Panc1 (cell line): ENCODE results near the gene MAML3. TPM values are rescaled to one million over a fixed set of nuclear protein-coding genes. Genes with fewer than 3 reads are reported as not detected.
A peak's percentile ranks its signal among the peaks of the same experiment; 100 is the strongest.

Experiments
- ATAC-seq: fragments of 200-7000 bp; cut with Tn5 transposase; 2 replicates; pipeline ENCODE4 v1.9.1; 2020; ENCODE audit warnings: mild to moderate bottlenecking, moderate library complexity
- BruUV-seq: library from RNA; stranded (reverse); fragments of 400-500 nt; replicated peaks from 2 replicates; lab custom pipeline; 2021; lab: Mats Ljungman, UMichigan
- CTCF ChIA-PET: fragments of 300-600 bp; sonication (Branson Sonifier 250); formaldehyde crosslinking; loops from one replicate; lab custom pipeline; 2022; ENCODE audit warnings: antibody characterized with exemption; lab: Charles Lee
- POLR2A ChIA-PET: fragments of 300-600 bp; sonication (Branson Sonifier 250); formaldehyde crosslinking; loops from one replicate; lab custom pipeline; 2022; ENCODE audit warnings: antibody characterized with exemption; lab: Charles Lee
- DNase-seq: peaks from one replicate; pipeline ENCODE4 v3.0.0-alpha.2; 2010; ENCODE audit warnings: low read depth, low spot score
- H3K27ac ChIP-seq: 2 replicates; pipeline ENCODE4 v1.5.1; 2011; ENCODE audit warnings: mild to moderate bottlenecking, low read length, inconsistent platforms
- H3K27me3 ChIP-seq: fragments of 200-500 bp; sonication (Bioruptor generic); 2 replicates; pipeline ENCODE4 v1.6.0; 2014; ENCODE audit warnings: low read length, inconsistent platforms; ENCODE audit not compliant: control insufficient read depth, insufficient read depth
- H3K36me3 ChIP-seq: fragments of 200-500 bp; sonication (Bioruptor generic); 2 replicates; pipeline ENCODE4 v1.5.1; 2014; ENCODE audit warnings: inconsistent platforms, mild to moderate bottlenecking, low read length, moderate library complexity; ENCODE audit not compliant: control insufficient read depth, insufficient read depth
- H3K4me1 ChIP-seq: 2 replicates; pipeline ENCODE4 v1.5.1; 2011; ENCODE audit warnings: inconsistent platforms, mild to moderate bottlenecking, low read length, moderate library complexity; ENCODE audit not compliant: control insufficient read depth, insufficient read depth
- H3K4me3 ChIP-seq, 2 experiments: 2 replicates each; pipeline ENCODE4 v1.5.1; 2011 to 2012; ENCODE audit warnings: low read depth in 2 of 2, low read length in 2 of 2, mild to moderate bottlenecking in 2 of 2, inconsistent platforms in 1 of 2, moderate library complexity in 1 of 2
- H3K9me3 ChIP-seq: fragments of 200-500 bp; sonication (Bioruptor generic); 2 replicates; pipeline ENCODE4 v1.5.1; 2014; ENCODE audit warnings: low read depth, mild to moderate bottlenecking, inconsistent platforms, low read length, moderate library complexity; ENCODE audit not compliant: control insufficient read depth, insufficient read depth
- POLR2AphosphoS5 ChIP-seq: IDR thresholded peaks from 2 replicates; pipeline ENCODE4 v1.6.1; 2012; ENCODE audit warnings: mild to moderate bottlenecking, low read depth, low read length, moderate library complexity
- SIN3A ChIP-seq: IDR thresholded peaks from 2 replicates; pipeline ENCODE4 v1.6.1; 2012; ENCODE audit warnings: low read depth, mild to moderate bottlenecking, low read length, moderate library complexity, borderline replicate concordance; ENCODE audit not compliant: insufficient read depth
- TCF7L2 ChIP-seq: IDR thresholded peaks from 2 replicates; pipeline ENCODE4 v1.6.1; 2011; ENCODE audit warnings: mild to moderate bottlenecking, low read depth, low read length, inconsistent platforms
- in situ Hi-C: cut with HindIII; loops from 2 replicates; pipeline ENCODE4 v1.10.0; 2016; ENCODE audit warnings: low sequenced_read_pairs, low pct_unique_long_range_greater_than_20kb
- intact Hi-C: fragments of 100-400 bp; cut with micrococcal nuclease; formaldehyde crosslinking; loops from one replicate; pipeline ENCODE4 v1.10.0; 2022; ENCODE audit not compliant: unreplicated experiment
- total RNA-seq: library from RNA; stranded (reverse); gene quantifications from one replicate; pipeline ENCODE4 v1.2.1, GENCODE V29; 2021; ENCODE audit not compliant: unreplicated experiment
- TF ChIP-seq, protein P1 (sequence below): fragments of 450-650 bp; IDR thresholded peaks from 2 replicates; pipeline ENCODE4 v1.5.1; 2017; ENCODE audit warnings: mild to moderate bottlenecking
- TF ChIP-seq, protein P2 (sequence below), 2 experiments: IDR thresholded peaks; 2 replicates each; pipeline ENCODE4 v1.6.1; 2011 to 2012; ENCODE audit warnings: low read depth in 2 of 2, control low read depth in 1 of 2, low read length in 1 of 2, mild to moderate bottlenecking in 1 of 2, moderate library complexity in 1 of 2; ENCODE audit not compliant: insufficient read depth in 1 of 2

The MAML3 gene
- total RNA-seq, 1 experiment from 2014 or later: 7.7 TPM

DNA sequence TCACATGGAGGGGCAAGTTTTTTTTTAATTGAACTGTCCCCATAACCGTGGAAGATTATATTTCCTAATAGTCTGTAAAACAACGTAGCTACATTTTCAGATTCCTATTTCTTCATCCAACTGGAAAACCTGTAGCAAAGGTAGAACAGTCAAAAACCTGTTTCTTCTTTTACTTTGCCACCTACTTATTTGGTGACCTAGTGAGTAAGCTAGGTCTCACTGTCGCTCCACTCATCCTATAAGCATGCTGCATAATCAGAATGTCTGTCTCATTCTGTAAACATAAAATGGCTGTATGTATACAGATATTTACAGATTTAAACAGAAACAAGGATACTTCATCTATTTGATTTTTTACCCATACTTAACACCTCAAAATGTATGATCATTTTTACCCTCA, 20.4 kb downstream of the MAML3 start:
- in situ Hi-C loops (no loop called here), intact Hi-C loops (no loop called here)
- Histone ChIP-seq H3K9me3 (no peaks in the 10 kb centered on the region), H3K27me3 (no peaks in the 10 kb centered on the region), H3K4me3 (no peak overlapping the region), H3K36me3 (no peaks in the 10 kb centered on the region), H3K27ac (peak overlapping the region; percentile 84), H3K4me1 (peaks cover 60% of the 10 kb centered on the region)
- ATAC-seq (peak; percentile 68), DNase-seq (no peak)
- TF ChIP-seq SIN3A (no peak), TCF7L2 (no peak), POLR2AphosphoS5 (no peak)
- TF ChIP-seq, protein P1, sequence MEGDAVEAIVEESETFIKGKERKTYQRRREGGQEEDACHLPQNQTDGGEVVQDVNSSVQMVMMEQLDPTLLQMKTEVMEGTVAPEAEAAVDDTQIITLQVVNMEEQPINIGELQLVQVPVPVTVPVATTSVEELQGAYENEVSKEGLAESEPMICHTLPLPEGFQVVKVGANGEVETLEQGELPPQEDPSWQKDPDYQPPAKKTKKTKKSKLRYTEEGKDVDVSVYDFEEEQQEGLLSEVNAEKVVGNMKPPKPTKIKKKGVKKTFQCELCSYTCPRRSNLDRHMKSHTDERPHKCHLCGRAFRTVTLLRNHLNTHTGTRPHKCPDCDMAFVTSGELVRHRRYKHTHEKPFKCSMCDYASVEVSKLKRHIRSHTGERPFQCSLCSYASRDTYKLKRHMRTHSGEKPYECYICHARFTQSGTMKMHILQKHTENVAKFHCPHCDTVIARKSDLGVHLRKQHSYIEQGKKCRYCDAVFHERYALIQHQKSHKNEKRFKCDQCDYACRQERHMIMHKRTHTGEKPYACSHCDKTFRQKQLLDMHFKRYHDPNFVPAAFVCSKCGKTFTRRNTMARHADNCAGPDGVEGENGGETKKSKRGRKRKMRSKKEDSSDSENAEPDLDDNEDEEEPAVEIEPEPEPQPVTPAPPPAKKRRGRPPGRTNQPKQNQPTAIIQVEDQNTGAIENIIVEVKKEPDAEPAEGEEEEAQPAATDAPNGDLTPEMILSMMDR: no peak
- TF ChIP-seq, protein P2, sequence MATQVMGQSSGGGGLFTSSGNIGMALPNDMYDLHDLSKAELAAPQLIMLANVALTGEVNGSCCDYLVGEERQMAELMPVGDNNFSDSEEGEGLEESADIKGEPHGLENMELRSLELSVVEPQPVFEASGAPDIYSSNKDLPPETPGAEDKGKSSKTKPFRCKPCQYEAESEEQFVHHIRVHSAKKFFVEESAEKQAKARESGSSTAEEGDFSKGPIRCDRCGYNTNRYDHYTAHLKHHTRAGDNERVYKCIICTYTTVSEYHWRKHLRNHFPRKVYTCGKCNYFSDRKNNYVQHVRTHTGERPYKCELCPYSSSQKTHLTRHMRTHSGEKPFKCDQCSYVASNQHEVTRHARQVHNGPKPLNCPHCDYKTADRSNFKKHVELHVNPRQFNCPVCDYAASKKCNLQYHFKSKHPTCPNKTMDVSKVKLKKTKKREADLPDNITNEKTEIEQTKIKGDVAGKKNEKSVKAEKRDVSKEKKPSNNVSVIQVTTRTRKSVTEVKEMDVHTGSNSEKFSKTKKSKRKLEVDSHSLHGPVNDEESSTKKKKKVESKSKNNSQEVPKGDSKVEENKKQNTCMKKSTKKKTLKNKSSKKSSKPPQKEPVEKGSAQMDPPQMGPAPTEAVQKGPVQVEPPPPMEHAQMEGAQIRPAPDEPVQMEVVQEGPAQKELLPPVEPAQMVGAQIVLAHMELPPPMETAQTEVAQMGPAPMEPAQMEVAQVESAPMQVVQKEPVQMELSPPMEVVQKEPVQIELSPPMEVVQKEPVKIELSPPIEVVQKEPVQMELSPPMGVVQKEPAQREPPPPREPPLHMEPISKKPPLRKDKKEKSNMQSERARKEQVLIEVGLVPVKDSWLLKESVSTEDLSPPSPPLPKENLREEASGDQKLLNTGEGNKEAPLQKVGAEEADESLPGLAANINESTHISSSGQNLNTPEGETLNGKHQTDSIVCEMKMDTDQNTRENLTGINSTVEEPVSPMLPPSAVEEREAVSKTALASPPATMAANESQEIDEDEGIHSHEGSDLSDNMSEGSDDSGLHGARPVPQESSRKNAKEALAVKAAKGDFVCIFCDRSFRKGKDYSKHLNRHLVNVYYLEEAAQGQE (IDR thresholded peaks at IDR 0.05; ENCODE audit: insufficient read depth in 1 of 2, low read depth in 2 of 2, low read length in 1 of 2): no peak
- ChIA-PET CTCF (interaction anchor here (0.6 kb wide), 1 partner anchor 481 kb away, joined by 8 read pairs; no protein-coding TSS in a partner anchor), POLR2A (interaction anchor here (0.6 kb wide), 1 partner anchor 55 kb away, joined by 3 read pairs; no protein-coding TSS in a partner anchor)
- no TSS peak for BruUV-seq

DNA sequence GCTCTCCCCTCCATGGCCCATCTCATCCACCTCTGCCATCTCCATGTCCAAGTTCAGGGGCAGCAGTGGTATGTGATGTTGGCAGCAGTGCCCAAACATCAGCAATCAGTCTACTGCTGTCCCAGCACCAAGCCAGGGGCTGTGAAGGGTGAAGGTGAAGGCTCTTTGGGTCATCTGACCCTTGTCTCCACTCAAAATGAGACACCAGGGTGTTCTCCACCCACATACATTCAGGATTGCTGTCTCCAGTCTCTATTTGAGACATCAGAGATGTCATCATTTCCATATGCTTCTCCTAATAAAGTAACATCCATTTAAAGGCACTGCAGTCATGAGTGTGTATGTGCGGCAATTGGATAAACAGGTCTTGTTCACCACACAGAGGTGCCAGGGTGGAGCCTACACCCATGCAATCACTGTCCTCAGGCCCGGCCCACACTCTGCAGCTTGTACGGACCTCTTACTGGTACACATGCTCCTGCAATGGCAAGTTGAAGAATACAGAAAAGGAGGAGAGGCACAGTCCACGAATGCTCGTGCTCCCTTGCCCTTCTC, 22.2 kb downstream of the MAML3 start:
- Histone ChIP-seq H3K9me3 (no peaks in the 10 kb centered on the region), H3K27ac (no peak overlapping the region; the same call in 1 of the 2 replicates), H3K4me1 (peaks cover 45% of the 10 kb centered on the region), H3K4me3 (no peak overlapping the region), H3K27me3 (no peaks in the 10 kb centered on the region), H3K36me3 (no peaks in the 10 kb centered on the region)
- in situ Hi-C loops: no loop called here
- intact Hi-C loops: no loop called here
- no TSS peak for BruUV-seq
- CTCF ChIA-PET: interaction anchor here (0.6 kb wide), 1 partner anchor 128 kb away, joined by 4 read pairs; no protein-coding TSS in a partner anchor
- DNase-seq: no peak
- POLR2A ChIA-PET: no interaction called here
- TF ChIP-seq TCF7L2: no peak
- no peak for TF ChIP-seq POLR2AphosphoS5
- TF ChIP-seq, protein P2 (IDR thresholded peaks at IDR 0.05; ENCODE audit: insufficient read depth in 1 of 2, low read depth in 2 of 2, low read length in 1 of 2): no peak
- TF ChIP-seq SIN3A: no peak
- TF ChIP-seq, protein P1: no peak
- no peak for ATAC-seq
